ENCODE results near the gene SUPV3L1. TPM values are rescaled to one million over a fixed set of nuclear protein-coding genes. Genes with fewer than 3 reads are reported as not detected.

The SUPV3L1 gene
- total and polyA plus RNA-seq, 9 of the 15 experiments (the other 6 are each of a cell fraction or from before 2014, with no cell fraction given): 45.2 to 156 (median 92.6) TPM

DNA sequence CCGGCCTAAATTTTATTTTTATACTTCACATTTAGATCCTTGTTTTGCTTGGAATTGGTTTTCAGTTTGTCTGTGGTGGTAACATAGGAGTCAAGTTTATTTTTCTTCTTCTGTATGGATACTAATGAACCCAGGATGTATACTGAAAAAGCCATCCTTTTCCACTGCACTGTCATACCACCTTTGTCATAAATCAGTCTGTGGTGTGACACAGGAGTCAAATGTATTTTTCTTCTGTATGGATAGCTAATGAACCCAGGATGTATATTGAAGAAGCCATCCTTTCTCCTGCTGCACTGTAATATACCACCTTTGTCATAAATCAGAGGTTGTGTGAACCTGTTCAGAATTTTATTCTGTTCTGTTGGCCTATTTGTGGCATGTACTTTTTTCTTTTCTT, 34.7 kb upstream of the SUPV3L1 start:
- no TSS peak for BruUV-seq (replicated peaks)
- H3K27ac ChIP-seq (ENCODE audit: extremely low read depth, low read depth, low read length): no peak overlapping the region
- peak; percentile 75 for TF ChIP-seq MEIS2 (IDR thresholded peaks at IDR 0.05; ENCODE audit: partially characterized antibody)
- TF ChIP-seq BRF1 (IDR thresholded peaks at IDR 0.05; ENCODE audit: borderline replicate concordance, extremely low read depth, insufficient read length): no peak
- no peak for TF ChIP-seq HSF4 (CRISPR knock-in tag; IDR thresholded peaks at IDR 0.05; ENCODE audit: borderline replicate concordance)
- TF ChIP-seq, protein P1, sequence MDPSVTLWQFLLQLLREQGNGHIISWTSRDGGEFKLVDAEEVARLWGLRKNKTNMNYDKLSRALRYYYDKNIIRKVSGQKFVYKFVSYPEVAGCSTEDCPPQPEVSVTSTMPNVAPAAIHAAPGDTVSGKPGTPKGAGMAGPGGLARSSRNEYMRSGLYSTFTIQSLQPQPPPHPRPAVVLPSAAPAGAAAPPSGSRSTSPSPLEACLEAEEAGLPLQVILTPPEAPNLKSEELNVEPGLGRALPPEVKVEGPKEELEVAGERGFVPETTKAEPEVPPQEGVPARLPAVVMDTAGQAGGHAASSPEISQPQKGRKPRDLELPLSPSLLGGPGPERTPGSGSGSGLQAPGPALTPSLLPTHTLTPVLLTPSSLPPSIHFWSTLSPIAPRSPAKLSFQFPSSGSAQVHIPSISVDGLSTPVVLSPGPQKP (CRISPR knock-in tag; IDR thresholded peaks at IDR 0.05): no peak
- TF ChIP-seq DACH1 (IDR thresholded peaks at IDR 0.05; ENCODE audit: partially characterized antibody): no peak
- TF ChIP-seq PKNOX1 (IDR thresholded peaks at IDR 0.05): peak; percentile 78
- TF ChIP-seq, protein P2, sequence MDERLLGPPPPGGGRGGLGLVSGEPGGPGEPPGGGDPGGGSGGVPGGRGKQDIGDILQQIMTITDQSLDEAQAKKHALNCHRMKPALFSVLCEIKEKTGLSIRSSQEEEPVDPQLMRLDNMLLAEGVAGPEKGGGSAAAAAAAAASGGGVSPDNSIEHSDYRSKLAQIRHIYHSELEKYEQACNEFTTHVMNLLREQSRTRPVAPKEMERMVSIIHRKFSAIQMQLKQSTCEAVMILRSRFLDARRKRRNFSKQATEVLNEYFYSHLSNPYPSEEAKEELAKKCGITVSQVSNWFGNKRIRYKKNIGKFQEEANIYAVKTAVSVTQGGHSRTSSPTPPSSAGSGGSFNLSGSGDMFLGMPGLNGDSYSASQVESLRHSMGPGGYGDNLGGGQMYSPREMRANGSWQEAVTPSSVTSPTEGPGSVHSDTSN (CRISPR knock-in tag; IDR thresholded peaks at IDR 0.05; ENCODE audit: low read depth): no peak
- TF ChIP-seq, protein P2 (tag; conservative IDR thresholded peaks at IDR 0.05; ENCODE audit: low read depth): 0 out of 2 replicates have a peak, but pooled peaks have one; percentile 36
- no peak for TF ChIP-seq POLR2H (tag; IDR thresholded peaks at IDR 0.05; ENCODE audit: low read depth)
- ChIA-PET CTCF (ENCODE audit: low intra/inter-chr PET ratio) (no interaction called here), POLR2A (no interaction called here)
- no peak overlapping the region for H2AFZ ChIP-seq (ENCODE audit: low read depth, low read length)
- no peak for FAIRE-seq
- intact Hi-C loops (cut with micrococcal nuclease): no loop called here
- H3K79me2 ChIP-seq (ENCODE audit: control insufficient read depth, insufficient read depth, low read length): peaks cover 87% of the 10 kb centered on the region
- H3K4me3 ChIP-seq: no peak overlapping the region
- H3K36me3 ChIP-seq (ENCODE audit: control insufficient read depth, insufficient read depth, low read length): peaks cover 16% of the 10 kb centered on the region; the same call in 1 of the 3 replicates
- in situ Hi-C loops (cut with MboI): no loop called here
- H3K9ac ChIP-seq (ENCODE audit: insufficient read depth in 1 of 2, low read depth in 2 of 2, low read length in 2 of 2): no peak overlapping the region
- no peak overlapping the region for H3K4me2 ChIP-seq (ENCODE audit: insufficient read depth, low read length)
- H3K9me3 ChIP-seq (replicated peaks; ENCODE audit: control insufficient read depth, insufficient read depth, low read depth, low read length): no peaks in the 10 kb centered on the region
- H3K9me1 ChIP-seq (ENCODE audit: control insufficient read depth, insufficient read depth, low read length): no peaks in the 10 kb centered on the region
- H3K27me3 ChIP-seq (ENCODE audit: control insufficient read depth in 2 of 2, insufficient read depth in 2 of 2, low read length in 2 of 2): no peaks in the 10 kb centered on the region
- H4K20me1 ChIP-seq (replicated peaks; ENCODE audit: control insufficient read depth, insufficient read depth, low read length): no peaks in the 10 kb centered on the region
- H3K4me1 ChIP-seq (replicated peaks in 1 of 2; ENCODE audit: control insufficient read depth in 2 of 2, insufficient read depth in 2 of 2, low read length in 2 of 2): no peaks in the 10 kb centered on the region; a peak in 1 of 5 replicates
- WGBS (ENCODE audit: insufficient coverage, low coverage, missing lambda C conversion rate): 69% methylated on average over 1 of the region's 1 CpG
- no peak for DNase-seq (ENCODE audit: extremely low read depth in 1 of 4, low spot score in 3 of 4)
- ATAC-seq: no peak

Data from K562 (cell line).